ENCODE data around the gene PI4K2A. TPM values are rescaled to one million over a fixed set of nuclear protein-coding genes. Genes with fewer than 3 reads are reported as not detected.
A peak's percentile ranks its signal among the peaks of the same experiment; 100 is the strongest.
"Not testable (repeated sequence)": the region's sequence is repeated elsewhere in the genome, so short reads cannot be mapped to it uniquely, and the experiment has no call there.

The PI4K2A gene
- total RNA-seq, 2 experiments from 2014 or later = 8.4 to 8.5 TPM

DNA sequence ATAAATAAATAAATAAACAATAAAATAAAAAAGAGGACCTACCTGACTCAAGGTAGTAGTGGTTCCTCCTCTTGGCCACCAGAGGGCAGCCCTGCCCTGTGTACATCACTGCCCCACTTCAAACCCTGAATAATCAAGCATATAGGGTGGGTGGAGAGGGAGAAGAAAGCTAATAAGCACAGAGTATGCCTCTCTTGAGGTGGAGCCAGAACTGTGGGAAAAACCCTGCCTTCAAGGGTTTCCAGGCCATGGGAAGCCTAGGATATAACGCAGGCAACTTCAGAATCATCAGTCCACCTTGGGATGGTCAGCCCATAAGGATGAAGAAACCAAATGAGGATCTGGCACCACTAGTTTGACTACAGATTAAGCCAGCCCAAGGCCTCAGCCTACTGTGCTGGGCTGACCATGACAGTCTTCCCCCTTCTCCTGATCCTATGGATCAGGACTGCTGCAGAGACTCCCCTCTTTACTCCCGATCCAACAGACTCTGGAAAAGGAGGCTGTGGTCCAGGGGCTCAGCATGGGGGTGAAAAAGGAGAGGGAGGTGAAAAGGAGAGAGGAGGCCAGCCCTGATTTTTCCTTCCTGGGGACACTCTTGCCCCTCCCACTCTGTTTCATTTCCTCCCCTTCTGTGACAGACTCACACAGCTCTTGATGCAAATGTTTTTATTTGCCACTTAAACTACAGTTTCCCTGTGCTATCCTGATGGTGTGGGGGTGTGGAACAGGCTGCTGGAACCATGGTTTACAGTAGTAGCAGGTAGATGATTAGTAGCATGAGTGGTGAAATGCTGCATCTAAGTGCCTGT is 36.5 kb downstream of the PI4K2A start:
- Mint-ChIP-seq H3K4me1 (ENCODE audit: low read depth) (peaks cover 9% of the 10 kb centered on the region), H3K27ac (no peak overlapping the region), H3K27me3 (no peaks in the 10 kb centered on the region), H3K36me3 (ENCODE audit: low read depth) (peaks cover 6% of the 10 kb centered on the region), H3K9me3 (no peaks in the 10 kb centered on the region), H3K4me3 (no peak overlapping the region)
- ChIA-PET POLR2A (interaction anchor here (1.0 kb wide), 2 partner anchors 48 to 60 kb away, joined by 3 read pairs; partner anchors contain the start of gene ZFYVE27), CTCF (interaction anchor here (0.6 to 5.8 kb wide), 24 partner anchors 10 to 344 kb away, joined by 3 to 71 read pairs (median 5); partner anchors contain the start of genes ANKRD2, AVPI1, HOGA1 and PI4K2A)
- TF ChIP-seq, protein P1, sequence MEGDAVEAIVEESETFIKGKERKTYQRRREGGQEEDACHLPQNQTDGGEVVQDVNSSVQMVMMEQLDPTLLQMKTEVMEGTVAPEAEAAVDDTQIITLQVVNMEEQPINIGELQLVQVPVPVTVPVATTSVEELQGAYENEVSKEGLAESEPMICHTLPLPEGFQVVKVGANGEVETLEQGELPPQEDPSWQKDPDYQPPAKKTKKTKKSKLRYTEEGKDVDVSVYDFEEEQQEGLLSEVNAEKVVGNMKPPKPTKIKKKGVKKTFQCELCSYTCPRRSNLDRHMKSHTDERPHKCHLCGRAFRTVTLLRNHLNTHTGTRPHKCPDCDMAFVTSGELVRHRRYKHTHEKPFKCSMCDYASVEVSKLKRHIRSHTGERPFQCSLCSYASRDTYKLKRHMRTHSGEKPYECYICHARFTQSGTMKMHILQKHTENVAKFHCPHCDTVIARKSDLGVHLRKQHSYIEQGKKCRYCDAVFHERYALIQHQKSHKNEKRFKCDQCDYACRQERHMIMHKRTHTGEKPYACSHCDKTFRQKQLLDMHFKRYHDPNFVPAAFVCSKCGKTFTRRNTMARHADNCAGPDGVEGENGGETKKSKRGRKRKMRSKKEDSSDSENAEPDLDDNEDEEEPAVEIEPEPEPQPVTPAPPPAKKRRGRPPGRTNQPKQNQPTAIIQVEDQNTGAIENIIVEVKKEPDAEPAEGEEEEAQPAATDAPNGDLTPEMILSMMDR (IDR thresholded peaks at IDR 0.05) = peak; percentile 90
- ATAC-seq (peak; percentile 87), DNase-seq (peak; percentile 58)
- intact Hi-C loops (cut with micrococcal nuclease) = loop anchor here (2.0 kb wide), 1 partner anchor 54 kb away; no protein-coding TSS in a partner anchor

DNA sequence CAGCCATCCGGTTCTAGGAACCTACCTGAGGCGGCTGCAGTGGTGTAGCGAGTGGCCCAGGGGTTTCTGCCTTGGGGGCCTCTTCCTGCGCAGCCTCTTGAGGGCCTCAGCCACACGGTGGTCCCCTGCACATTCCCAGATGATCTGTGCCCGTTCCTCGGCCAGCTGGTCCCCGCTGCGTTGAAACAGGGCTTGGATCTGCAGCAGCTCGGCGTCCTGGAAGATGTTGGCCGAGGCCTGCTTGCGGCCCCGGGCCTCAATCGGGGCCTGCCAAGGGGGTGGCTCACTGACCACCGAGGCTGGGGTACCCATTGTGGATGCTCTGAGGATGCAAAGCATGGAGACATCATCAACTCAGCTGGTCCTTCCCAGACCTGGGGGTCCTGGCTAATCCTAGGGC is 39.1 kb downstream of the PI4K2A start:
- ATAC-seq (no peak), DNase-seq (no peak)
- H3K36me3 Mint-ChIP-seq (ENCODE audit: low read depth) = peaks cover 2% of the 10 kb centered on the region
- CTCF ChIA-PET = interaction anchor here (1.0 to 1.4 kb wide), 2 partner anchors 9 to 22 kb away, joined by 3 read pairs; no protein-coding TSS in a partner anchor
- TF ChIP-seq, protein P1 (IDR thresholded peaks at IDR 0.05) = no peak
- POLR2A ChIA-PET = interaction anchor here (0.6 to 1.0 kb wide), 2 partner anchors 13 to 46 kb away, joined by 3 to 4 read pairs; no protein-coding TSS in a partner anchor
- H3K27ac Mint-ChIP-seq = no peak overlapping the region
- no peak overlapping the region for H3K4me3 Mint-ChIP-seq
- H3K9me3 Mint-ChIP-seq = no peaks in the 10 kb centered on the region
- H3K27me3 Mint-ChIP-seq = no peaks in the 10 kb centered on the region
- intact Hi-C loops (cut with micrococcal nuclease) = no loop called here
- peaks cover 11% of the 10 kb centered on the region for H3K4me1 Mint-ChIP-seq (ENCODE audit: low read depth)

DNA sequence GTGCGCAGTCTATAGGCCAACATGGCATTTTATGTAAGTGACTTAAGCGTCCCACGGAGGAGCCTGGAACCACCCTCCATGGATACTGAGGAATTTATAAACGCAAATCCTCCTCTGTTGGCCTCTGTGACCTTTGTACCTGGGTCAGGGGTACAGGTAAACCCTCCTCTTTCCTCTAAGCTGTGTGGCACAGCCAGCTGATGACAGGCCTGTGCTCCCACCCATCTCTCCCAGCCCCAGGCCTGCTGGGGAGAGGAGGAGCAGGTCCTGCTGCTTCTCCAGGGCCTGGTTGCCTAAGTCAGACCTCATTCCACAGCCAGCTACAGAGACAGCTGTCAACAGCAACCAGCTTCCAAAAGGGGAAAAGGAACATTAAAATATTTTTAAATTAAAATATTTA is 41.6 kb downstream of the PI4K2A start:
- ATAC-seq = no peak
- no peaks in the 10 kb centered on the region for H3K9me3 Mint-ChIP-seq
- ChIA-PET POLR2A (no interaction called here), CTCF (interaction anchor here (1.0 to 3.0 kb wide), 2 partner anchors 17 to 20 kb away, joined by 4 to 23 read pairs; no protein-coding TSS in a partner anchor)
- H3K4me1 Mint-ChIP-seq (ENCODE audit: low read depth) = peaks cover 17% of the 10 kb centered on the region
- no peaks in the 10 kb centered on the region for H3K27me3 Mint-ChIP-seq
- no peak overlapping the region for H3K4me3 Mint-ChIP-seq
- DNase-seq = no peak
- peaks cover 2% of the 10 kb centered on the region for H3K36me3 Mint-ChIP-seq (ENCODE audit: low read depth)
- no peak overlapping the region for H3K27ac Mint-ChIP-seq
- intact Hi-C loops (cut with micrococcal nuclease) = no loop called here
- TF ChIP-seq, protein P1 (IDR thresholded peaks at IDR 0.05) = no peak

DNA sequence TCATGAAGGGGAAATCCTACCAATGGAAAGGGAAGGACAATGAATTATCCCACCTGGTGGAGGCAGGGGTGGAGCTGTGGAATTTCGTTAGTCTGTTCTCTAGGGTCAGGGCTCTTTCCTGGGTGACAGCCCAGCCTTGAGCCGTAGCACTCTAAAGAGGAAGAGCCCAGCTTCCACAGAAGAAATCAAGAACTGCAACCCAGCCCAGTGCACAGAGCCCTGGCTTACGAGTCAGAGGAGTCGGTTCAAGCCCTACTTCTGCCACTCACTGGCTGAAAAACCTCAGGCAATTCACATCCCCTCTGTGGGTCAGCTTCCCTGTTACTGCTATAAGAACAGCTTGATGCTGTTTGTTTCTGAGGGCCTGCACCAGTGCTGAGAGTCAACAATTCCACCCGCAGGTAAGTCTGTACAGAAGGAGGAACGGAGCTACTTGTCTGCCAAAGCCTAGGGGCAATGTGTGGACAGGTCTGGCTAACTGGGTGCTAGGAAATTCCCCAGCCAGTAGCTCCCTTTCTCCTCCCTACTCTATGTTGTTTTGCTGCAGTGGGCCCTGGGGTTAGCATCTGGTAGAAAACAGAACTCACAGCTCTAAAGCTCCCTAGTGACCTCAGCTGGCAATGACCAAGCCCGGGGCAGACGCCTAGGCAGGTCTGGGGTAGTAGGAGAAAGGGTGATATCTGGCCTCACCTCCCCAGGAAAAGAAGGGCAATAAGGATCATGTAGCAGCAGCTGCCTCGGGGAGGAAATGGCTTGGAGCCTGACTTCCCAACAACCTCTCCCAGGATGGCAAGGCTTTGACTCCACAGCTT is 43.3 kb downstream of the PI4K2A start:
- ATAC-seq (no peak), DNase-seq (no peak)
- no peaks in the 10 kb centered on the region for H3K9me3 Mint-ChIP-seq
- H3K4me1 Mint-ChIP-seq (ENCODE audit: low read depth) = peaks cover 22% of the 10 kb centered on the region
- TF ChIP-seq, protein P1 (IDR thresholded peaks at IDR 0.05) = no peak
- intact Hi-C loops (cut with micrococcal nuclease) = no loop called here
- no peaks in the 10 kb centered on the region for H3K27me3 Mint-ChIP-seq
- no peaks in the 10 kb centered on the region for H3K36me3 Mint-ChIP-seq (ENCODE audit: low read depth)
- H3K27ac Mint-ChIP-seq = no peak overlapping the region
- ChIA-PET CTCF (interaction anchor here (0.6 to 3.0 kb wide), 7 partner anchors 14 to 131 kb away, joined by 3 to 23 read pairs (median 3); no protein-coding TSS in a partner anchor), POLR2A (interaction anchor here (0.8 to 1.4 kb wide), 2 partner anchors 8 to 16 kb away, joined by 3 to 5 read pairs; no protein-coding TSS in a partner anchor)
- no peak overlapping the region for H3K4me3 Mint-ChIP-seq

DNA sequence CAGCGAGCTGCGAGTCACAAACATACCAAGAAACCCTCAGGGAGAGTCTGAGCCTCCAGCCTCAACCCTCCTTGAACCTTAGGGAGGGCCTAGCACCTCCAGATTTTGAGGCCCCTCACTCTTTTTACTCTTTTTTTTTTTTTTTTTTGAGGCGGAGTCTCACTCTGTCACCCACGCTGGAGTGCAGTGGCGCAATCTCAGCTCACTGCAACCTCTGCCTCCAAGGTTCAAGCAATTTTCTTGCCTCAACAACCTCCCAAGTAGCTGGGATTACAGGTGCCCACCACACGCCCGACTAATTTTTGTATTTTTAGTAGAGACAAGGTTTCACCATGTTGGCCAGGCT is 43.9 kb downstream of the PI4K2A start:
- H3K9me3 Mint-ChIP-seq; H3K36me3 Mint-ChIP-seq (ENCODE audit: low read depth); H3K27ac Mint-ChIP-seq; H3K27me3 Mint-ChIP-seq; ATAC-seq; intact Hi-C loops (cut with micrococcal nuclease); H3K4me3 Mint-ChIP-seq; DNase-seq: not testable (repeated sequence)
- H3K4me1 Mint-ChIP-seq (ENCODE audit: low read depth) = peaks cover 22% of the 10 kb centered on the region
- CTCF ChIA-PET = interaction anchor here (1.0 to 4.7 kb wide), 4 partner anchors 18 to 51 kb away, joined by 3 to 34 read pairs (median 22); partner anchors contain the start of gene ZFYVE27
- POLR2A ChIA-PET = interaction anchor here (0.8 to 1.4 kb wide), 2 partner anchors 9 to 16 kb away, joined by 3 to 5 read pairs; no protein-coding TSS in a partner anchor
